ENCODE data around the gene HES6. TPM values are rescaled to one million over a fixed set of nuclear protein-coding genes. Genes with fewer than 3 reads are reported as not detected.

Gene HES6
- 1 to 10 TPM; 7.6 to 8.8 TPM for total RNA-seq
- 1 to 10 TPM; 2.9 to 5.2 (median 4.4) TPM for polyA plus RNA-seq (ENCODE audit: insufficient read length in 6 of 6)
- long read RNA-seq, donor 1, partial matches to known transcripts, result 0 of 4 reads
- long read RNA-seq, donor 1, other reads (novel, unspliced or antisense), result 0 of 4 reads
- long read RNA-seq, donor 2, transcript HES6-201 (4 exons, 1,454 nt), result major isoform, 5 of 5 reads
- long read RNA-seq, donor 2, partial matches to known transcripts, result 0 of 5 reads
- long read RNA-seq, donor 2, other reads (novel, unspliced or antisense), result 0 of 5 reads
- long read RNA-seq, donor 3, partial matches to known transcripts, result 0 of 5 reads
- long read RNA-seq, donor 3, other reads (novel, unspliced or antisense), result 0 of 5 reads
- long read RNA-seq, donor 4, partial matches to known transcripts, result 0 of 5 reads
- long read RNA-seq, donor 4, other reads (novel, unspliced or antisense), result 1 of 5 reads
- long read RNA-seq, donor 5, partial matches to known transcripts, result 0 of 6 reads
- long read RNA-seq, donor 5, other reads (novel, unspliced or antisense), result 0 of 6 reads
- long read RNA-seq, donor 6, partial matches to known transcripts, result 0 of 4 reads
- long read RNA-seq, donor 6, other reads (novel, unspliced or antisense), result 0 of 4 reads
- long read RNA-seq, donor 7, partial matches to known transcripts, result 0 of 3 reads
- long read RNA-seq, donor 7, other reads (novel, unspliced or antisense), result 0 of 3 reads
- long read RNA-seq, donor 8, partial matches to known transcripts, result 0 of 7 reads
- long read RNA-seq, donor 8, other reads (novel, unspliced or antisense), result 0 of 7 reads
- long read RNA-seq, donor 9, result 0 reads
- long read RNA-seq, donor 10, transcript HES6-201 (4 exons, 1,454 nt), result major isoform, 18 of 20 reads
- long read RNA-seq, donor 10, partial matches to known transcripts, result 0 of 20 reads
- long read RNA-seq, donor 10, other reads (novel, unspliced or antisense), result 0 of 20 reads
- long read RNA-seq, donor 11, transcript HES6-203 (3 exons, 1,600 nt), result minor isoform, 20 of 62 reads
- long read RNA-seq, donor 11, transcript HES6-201 (4 exons, 1,454 nt), result major isoform, 34 of 62 reads
- long read RNA-seq, donor 11, partial matches to known transcripts, result 0 of 62 reads
- long read RNA-seq, donor 11, other reads (novel, unspliced or antisense), result 0 of 62 reads
- long read RNA-seq, donor 12, partial matches to known transcripts, result 0 of 6 reads
- long read RNA-seq, donor 12, other reads (novel, unspliced or antisense), result 0 of 6 reads

GRCh38 chr2:238239863-238240756 is at the start of gene HES6:
Gene HES6 (minus strand): TSS chr2:238240038. CDS start chr2:238239905, 133 bp downstream.
- no peak within 1 kb of the TSS for H3K27ac ChIP-seq

GRCh38 chr2:238289574-238289973 is 49.7 kb upstream of the HES6 start:
- TF ChIP-seq CTCF (IDR thresholded peaks at IDR 0.05), result no peak
- no peaks in the 10 kb centered on the region for H3K9me3 ChIP-seq
- H3K4me1 ChIP-seq, result peaks cover 32 to 46% of the 10 kb centered on the region in 2 donors
- H3K27me3 ChIP-seq, result no peaks in the 10 kb centered on the region
- no peaks in the 10 kb centered on the region for H3K36me3 ChIP-seq
- no peak for ATAC-seq
- intact Hi-C loops (cut with DNase I), result no loop called here
- H3K4me3 ChIP-seq, result peak overlapping the region in 1 of 2 donors; percentile 59
- H3K27ac ChIP-seq, result peak overlapping the region; percentile 87 to 93
- DNase-seq, result no peak

More at GRCh38 chr2:238239863-238240756, at the start of gene HES6:
- DNase-seq (peak; percentile 76 to 96 (median 91)), ATAC-seq (peak; percentile 94)
- Histone ChIP-seq H3K36me3 (peaks cover 0 to 11% of the 10 kb centered on the region in 2 donors), H3K9me3 (no peaks in the 10 kb centered on the region), H3K4me1 (peaks cover 2 to 24% of the 10 kb centered on the region in 2 donors), H3K4me3 (peak within 1 kb of the TSS; percentile 46 to 58), H3K27me3 (peaks cover 10 to 61% of the 10 kb centered on the region in 2 donors)
- intact Hi-C loops (cut with DNase I), result no loop called here
- no peak for TF ChIP-seq CTCF (IDR thresholded peaks at IDR 0.05)

GRCh38 chr2:238288650-238289573 is 49.1 kb upstream of the HES6 start:
- peak; percentile 84 for ATAC-seq
- Histone ChIP-seq H3K27ac (peak overlapping the region; percentile 87 to 93), H3K27me3 (no peaks in the 10 kb centered on the region), H3K9me3 (no peaks in the 10 kb centered on the region), H3K4me1 (peaks cover 35 to 50% of the 10 kb centered on the region in 2 donors), H3K36me3 (no peaks in the 10 kb centered on the region), H3K4me3 (peak overlapping the region; percentile 59 to 61)
- TF ChIP-seq CTCF (IDR thresholded peaks at IDR 0.05), result peak in 1 of 2 donors; percentile 10
- intact Hi-C loops (cut with DNase I), result no loop called here
- DNase-seq, result peak; percentile 96 to 99 (median 98)

Measured in left lung (tissue), 14 donors.